Activated CD8-positive, alpha-beta memory T cell treated with anti-CD3 and anti-CD28 coated beads for 48 hours (primary cell): ENCODE data around the gene CORO1C.

Source experiments
- DNase-seq, 3 experiments: peaks; one replicate each; pipeline ENCODE4 v3.0.0-alpha.2; 2020; ENCODE audit warnings: low read depth in 2 of 3, low spot score in 2 of 3

CORO1C gene

DNA sequence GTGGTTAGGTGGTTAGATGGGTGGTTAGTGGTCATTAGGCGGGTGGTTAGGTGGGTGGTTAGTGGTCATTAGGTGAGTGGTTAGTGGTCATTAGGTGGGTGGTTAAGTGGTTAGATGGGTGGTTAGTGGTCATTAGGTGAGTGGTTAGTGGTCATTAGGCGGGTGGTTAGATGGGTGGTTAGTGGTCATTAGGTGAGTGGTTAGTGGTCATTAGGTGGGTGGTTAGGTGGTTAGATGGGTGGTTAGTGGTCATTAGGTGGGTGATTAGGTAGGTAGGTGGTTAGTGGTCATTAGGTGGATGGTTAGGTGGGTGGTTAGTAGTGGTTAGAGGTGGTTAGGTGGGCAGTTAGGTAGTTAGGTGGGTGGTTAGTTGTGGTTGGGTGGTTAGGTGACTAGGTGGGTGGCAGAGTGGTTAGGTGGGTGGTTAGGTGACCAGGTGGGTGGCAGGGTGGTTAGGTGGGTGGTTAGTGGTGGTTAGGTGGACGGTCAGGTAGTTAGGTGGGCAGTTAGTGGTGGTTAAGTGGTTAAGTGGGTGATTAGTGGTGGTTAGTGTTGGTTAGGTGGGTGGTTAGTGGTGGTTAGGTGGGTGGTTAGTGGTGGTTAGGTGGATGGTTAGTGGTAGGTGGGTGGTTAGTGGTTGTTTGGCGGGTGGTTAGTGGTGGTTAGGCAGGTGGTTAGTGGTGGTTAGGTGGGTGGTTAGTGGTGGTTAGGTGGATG, 125.5 kb downstream of the CORO1C start:
- DNase-seq = no peak

- no peak for DNase-seq
Observed at GRCh38 chr12:108605000-108605689, 126.2 kb downstream of the CORO1C start.

- DNase-seq = no peak
Observed at GRCh38 chr12:108604208-108604941, 126.9 kb downstream of the CORO1C start.

- DNase-seq = no peak
Observed at GRCh38 chr12:108603743-108604142, 127.6 kb downstream of the CORO1C start.

DNA sequence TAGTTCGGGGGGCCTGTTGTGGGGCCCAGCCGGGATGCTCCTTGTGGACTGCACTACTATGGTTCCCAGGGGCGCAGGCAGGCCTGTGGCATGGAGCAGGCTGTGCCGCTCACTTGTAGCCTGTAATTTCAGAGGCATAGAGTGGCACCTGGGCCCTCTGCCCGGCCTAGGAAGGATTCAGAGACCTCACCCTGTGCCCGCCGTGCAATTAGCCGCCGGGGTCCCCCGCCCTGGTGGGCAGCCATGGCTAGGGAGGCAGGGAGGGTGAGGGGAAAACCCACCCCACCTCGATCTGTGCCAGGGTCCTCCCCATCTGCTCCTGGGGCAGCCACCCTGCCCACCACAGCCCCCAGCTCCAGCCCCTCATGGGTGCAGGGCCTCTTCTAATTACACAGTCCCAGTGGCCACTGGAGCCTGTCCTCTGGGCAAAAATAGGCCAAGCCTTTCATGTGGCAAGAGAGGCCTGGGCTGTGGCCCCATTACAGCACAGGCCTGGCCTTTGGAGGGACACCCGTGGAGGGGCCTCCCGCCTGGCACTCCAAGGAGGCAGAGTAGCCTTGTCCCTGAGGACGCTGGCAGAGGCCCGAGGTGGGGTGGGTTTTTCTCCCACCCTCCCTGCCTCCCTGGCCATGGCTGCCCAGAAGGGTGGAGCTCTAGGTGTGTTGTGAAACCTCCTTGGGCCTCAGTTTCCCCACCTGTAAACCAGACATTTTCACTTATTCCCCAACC, 128.2 kb downstream of the CORO1C start:
- no peak for DNase-seq

GRCh38 chr12:108602209-108602705, 129.1 kb downstream of the CORO1C start:
- no peak for DNase-seq

- DNase-seq = no peak
Observed at GRCh38 chr12:108600702-108601007, 130.7 kb downstream of the CORO1C start.

- DNase-seq = no peak
Observed at GRCh38 chr12:108599948-108600701, 131.2 kb downstream of the CORO1C start.

GRCh38 chr12:108599541-108599940, 131.8 kb downstream of the CORO1C start:
- no peak for DNase-seq

- no peak for DNase-seq
Observed at GRCh38 chr12:108598553-108599250, 132.6 kb downstream of the CORO1C start.

- DNase-seq = no peak
Observed at GRCh38 chr12:108597559-108598471, 133.5 kb downstream of the CORO1C start, which contains the start of gene TMEM119. TSS of gene TMEM119 (minus strand) at chr12:108598084. CDS start at chr12:108592383, 5,701 bp downstream.

GRCh38 chr12:108596854-108597558, 134.3 kb downstream of the CORO1C start:
- DNase-seq = no peak

DNA sequence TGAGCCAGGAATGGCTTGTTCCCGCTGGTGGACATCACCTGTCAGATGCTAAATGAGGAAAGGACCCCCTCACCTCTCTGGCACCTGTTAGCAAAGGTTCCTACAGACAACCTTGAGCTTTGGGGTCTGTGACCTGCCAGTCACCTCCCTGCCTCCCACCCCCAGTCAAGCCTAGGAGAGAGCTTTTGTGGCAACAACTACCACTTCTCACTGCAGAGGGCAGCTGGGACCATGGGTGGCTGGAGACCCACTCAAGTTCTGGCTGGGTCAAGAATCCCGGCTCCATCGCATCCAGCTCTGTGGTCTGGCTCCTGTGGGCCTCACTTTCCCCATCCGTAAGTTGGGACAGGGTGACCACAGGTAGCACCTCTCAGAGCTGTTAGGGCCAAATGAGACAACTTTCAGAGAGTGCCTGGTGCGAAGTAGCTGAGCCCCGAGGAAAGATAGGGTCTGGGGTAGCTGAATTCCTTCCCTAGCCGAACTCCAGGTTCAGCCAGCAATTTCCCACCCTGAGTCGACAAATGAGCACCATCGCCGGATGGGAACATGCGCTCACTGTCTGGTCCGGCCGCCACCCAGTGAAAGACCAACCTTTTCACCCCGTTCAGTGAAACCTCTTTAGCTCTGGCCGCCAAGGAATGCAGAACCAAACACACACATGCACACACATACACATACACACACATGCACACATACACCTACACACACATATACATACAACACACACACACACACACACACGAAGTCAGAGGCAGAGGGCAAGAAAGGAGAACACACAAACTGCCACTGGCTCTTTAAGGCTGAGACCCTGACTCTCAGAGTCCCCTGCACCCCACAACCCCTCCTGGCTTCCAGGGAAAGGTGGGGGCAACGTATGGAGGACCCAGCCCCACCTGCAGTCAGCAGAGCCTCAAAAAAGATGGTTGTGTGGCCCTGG, 135.3 kb downstream of the CORO1C start:
- DNase-seq = no peak
